CD4-positive, alpha-beta T cell (primary cell): ENCODE data around the gene MUL1. TPM values are rescaled to one million over a fixed set of nuclear protein-coding genes. Genes with fewer than 3 reads are reported as not detected.
"Not testable (repeated sequence)": the region's sequence is repeated elsewhere in the genome, so short reads cannot be mapped to it uniquely, and the experiment has no call there.

Experiments
- ATAC-seq: fragments of 200-7000 bp; cut with Tn5 transposase; one replicate; pipeline ENCODE4 v1.10.0; 2022; ENCODE audit warnings: mild to moderate bottlenecking; ENCODE audit not compliant: poor library complexity
- CTCF ChIA-PET: fragments of 350-600 bp; sonication (Branson Sonifier 250); formaldehyde crosslinking; loops from one replicate; lab custom pipeline; 2021; ENCODE audit warnings: antibody characterized with exemption, inconsistent platforms; lab: Charles Lee
- POLR2A ChIA-PET: fragments of 350-600 bp; sonication (Branson Sonifier 250); formaldehyde crosslinking; loops from one replicate; lab custom pipeline; 2021; ENCODE audit warnings: antibody characterized with exemption, inconsistent platforms; lab: Charles Lee
- DNase-seq, 14 experiments: peaks; one replicate each; pipeline ENCODE4 v3.0.0-alpha.2; 2013 to 2020; ENCODE audit warnings: mixed read lengths in 2 of 14
- H3K27ac ChIP-seq, 2 donors: one replicate each; pipeline versions ENCODE4 v1.5.1 to v1.7.0; 2013; ENCODE audit warnings: low read length in 2 of 2, low read depth in 1 of 2, mild to moderate bottlenecking in 1 of 2
- H3K27me3 ChIP-seq, 2 experiments: 1 replicate in 1 of 2; 2 replicates in 1 of 2; pipeline versions ENCODE4 v1.6.1 to v1.7.0; 2013; ENCODE audit warnings: low read length in 2 of 2, control low read depth in 1 of 2, mild to moderate bottlenecking in 1 of 2, moderate library complexity in 1 of 2; ENCODE audit not compliant: insufficient read depth in 2 of 2, control insufficient read depth in 1 of 2
- H3K36me3 ChIP-seq: one replicate; pipeline ENCODE4 v1.6.1; 2013; ENCODE audit warnings: low read length, control low read depth; ENCODE audit not compliant: insufficient read depth
- H3K4me1 ChIP-seq: one replicate; pipeline ENCODE4 v1.6.1; 2013; ENCODE audit warnings: low read length, control low read depth; ENCODE audit not compliant: insufficient read depth
- H3K4me3 ChIP-seq: one replicate; pipeline ENCODE4 v1.5.1; 2013; ENCODE audit warnings: mild to moderate bottlenecking, low read length, moderate library complexity
- H3K9me3 ChIP-seq, 2 experiments: 1 replicate in 1 of 2; 2 replicates in 1 of 2; pipeline versions ENCODE4 v1.6.1 to v1.7.0; 2013; ENCODE audit warnings: low read length in 2 of 2, mild to moderate bottlenecking in 2 of 2, control low read depth in 1 of 2, moderate library complexity in 1 of 2; ENCODE audit not compliant: control insufficient read depth in 1 of 2, insufficient read depth in 1 of 2
- H3K27ac Mint-ChIP-seq: one replicate; pipeline ENCODE4 v1.8.0; 2020; ENCODE audit warnings: mixed read lengths
- H3K27me3 Mint-ChIP-seq: one replicate; pipeline ENCODE4 v1.8.0; 2021; ENCODE audit warnings: mixed read lengths
- H3K36me3 Mint-ChIP-seq: one replicate; pipeline ENCODE4 v1.8.0; 2021; ENCODE audit warnings: low read depth, mixed read lengths
- H3K4me1 Mint-ChIP-seq: one replicate; pipeline ENCODE4 v1.8.0; 2021; ENCODE audit warnings: low read depth, mixed read lengths
- H3K4me3 Mint-ChIP-seq: one replicate; pipeline ENCODE4 v1.8.0; 2020; ENCODE audit warnings: mild to moderate bottlenecking, mixed read lengths
- H3K9me3 Mint-ChIP-seq: one replicate; pipeline ENCODE4 v1.8.0; 2020; ENCODE audit warnings: mixed read lengths
- CTCF ChIP-seq: fragments of 200-600 bp; IDR thresholded peaks from one replicate; pipeline ENCODE4 v1.8.0; 2022; ENCODE audit warnings: antibody characterized with exemption, mild to moderate bottlenecking
- intact Hi-C, 2 experiments: fragments of 100-400 bp; cut with DNase I in 1 of 2; cut with micrococcal nuclease in 1 of 2; formaldehyde crosslinking; loops; one replicate each; pipeline versions ENCODE4 v1.15.1 to v1.9.0; 2023 to 2025; cut with DNase I, micrococcal nuclease
- total RNA-seq, 174 experiments: library from RNA in 2 of 174; stranded (reverse) in 2 of 174; gene quantifications; one replicate each; pipeline ENCODE4 v1.2.3 and lab custom pipeline; 2021 to 2026

MUL1 gene
- total RNA-seq, 2 experiments from 2014 or later: 17.2 to 17.6 TPM

GRCh38 chr1:20499105-20499504 lies 8.8 kb downstream of the MUL1 start:
- no peak overlapping the region for H3K27ac ChIP-seq
- no peak for ATAC-seq
- peaks cover 52% of the 10 kb centered on the region for H3K36me3 ChIP-seq
- DNase-seq: no peak
- CTCF ChIA-PET: no interaction called here
- POLR2A ChIA-PET: no interaction called here
- no peak overlapping the region for H3K27ac Mint-ChIP-seq
- intact Hi-C loops: no loop called here
- no peaks in the 10 kb centered on the region for H3K9me3 Mint-ChIP-seq
- H3K4me1 ChIP-seq: peaks cover 3% of the 10 kb centered on the region
- H3K27me3 Mint-ChIP-seq: no peaks in the 10 kb centered on the region
- peaks cover 3% of the 10 kb centered on the region for H3K4me1 Mint-ChIP-seq
- no peak overlapping the region for H3K4me3 ChIP-seq
- H3K4me3 Mint-ChIP-seq: no peak overlapping the region
- no peaks in the 10 kb centered on the region for H3K9me3 ChIP-seq
- TF ChIP-seq CTCF: no peak
- peaks cover 52% of the 10 kb centered on the region for H3K36me3 Mint-ChIP-seq
- H3K27me3 ChIP-seq: no peaks in the 10 kb centered on the region

- H3K9me3 ChIP-seq: no peaks in the 10 kb centered on the region
- H3K27me3 ChIP-seq: no peaks in the 10 kb centered on the region
- Mint-ChIP-seq H3K36me3 (peaks cover 47% of the 10 kb centered on the region), H3K4me1 (no peaks in the 10 kb centered on the region), H3K27me3 (no peaks in the 10 kb centered on the region), H3K4me3 (no peak overlapping the region), H3K27ac (no peak overlapping the region), H3K9me3 (no peaks in the 10 kb centered on the region)
- TF ChIP-seq CTCF: no peak
- peaks cover 9% of the 10 kb centered on the region for H3K4me1 ChIP-seq
- no peak for DNase-seq
- H3K4me3 ChIP-seq: no peak overlapping the region
- intact Hi-C loops: no loop called here
- ATAC-seq: no peak
- no peak overlapping the region for H3K27ac ChIP-seq
- POLR2A ChIA-PET: no interaction called here
- CTCF ChIA-PET: no interaction called here
- H3K36me3 ChIP-seq: peaks cover 47% of the 10 kb centered on the region
These were observed 9.8 kb downstream of the MUL1 start for GRCh38 chr1:20498116-20498515.

GRCh38 chr1:20497506-20497905 lies 10.4 kb downstream of the MUL1 start:
- intact Hi-C loops: no loop called here
- Mint-ChIP-seq H3K27me3 (no peaks in the 10 kb centered on the region), H3K4me3 (no peak overlapping the region), H3K27ac (no peak overlapping the region), H3K36me3 (peaks cover 43% of the 10 kb centered on the region), H3K9me3 (no peaks in the 10 kb centered on the region), H3K4me1 (no peaks in the 10 kb centered on the region)
- H3K4me3 ChIP-seq: no peak overlapping the region
- peaks cover 43% of the 10 kb centered on the region for H3K36me3 ChIP-seq
- CTCF ChIA-PET: no interaction called here
- H3K9me3 ChIP-seq: no peaks in the 10 kb centered on the region
- no peak for ATAC-seq
- peaks cover 9% of the 10 kb centered on the region for H3K4me1 ChIP-seq
- no peak for DNase-seq
- no peaks in the 10 kb centered on the region for H3K27me3 ChIP-seq
- H3K27ac ChIP-seq: no peak overlapping the region
- POLR2A ChIA-PET: no interaction called here
- TF ChIP-seq CTCF: no peak

GRCh38 chr1:20496725-20497383 lies 11.1 kb downstream of the MUL1 start:
- H3K27me3 Mint-ChIP-seq, H3K4me3 Mint-ChIP-seq, H3K4me3 ChIP-seq, H3K9me3 Mint-ChIP-seq, H3K9me3 ChIP-seq, H3K4me1 ChIP-seq, H3K4me1 Mint-ChIP-seq, CTCF ChIA-PET, H3K27ac Mint-ChIP-seq, DNase-seq, H3K27me3 ChIP-seq, intact Hi-C loops, POLR2A ChIA-PET, ATAC-seq, H3K27ac ChIP-seq: not testable (repeated sequence)
- peaks cover 37% of the 10 kb centered on the region for H3K36me3 ChIP-seq
- peaks cover 37% of the 10 kb centered on the region for H3K36me3 Mint-ChIP-seq
